ENCODE results near the gene CYP4F12.

Gene CYP4F12

GRCh38 chr19:15702534-15702930 lies 29.6 kb downstream of the CYP4F12 start:
- no peak for DNase-seq (ENCODE audit: low spot score)

GRCh38 chr19:15714638-15715037 lies 41.8 kb downstream of the CYP4F12 start:
- DNase-seq (ENCODE audit: low spot score) = no peak

GRCh38 chr19:15715642-15716041 lies 42.8 kb downstream of the CYP4F12 start:
- DNase-seq (ENCODE audit: low spot score) = no peak

GRCh38 chr19:15717809-15718208 lies 44.9 kb downstream of the CYP4F12 start:
- DNase-seq (ENCODE audit: low spot score) = no peak

GRCh38 chr19:15721268-15721667 lies 48.4 kb downstream of the CYP4F12 start:
- DNase-seq (ENCODE audit: low spot score) = no peak

- no peak for DNase-seq (ENCODE audit: low spot score)
Observed at GRCh38 chr19:15722956-15723355, 50.1 kb downstream of the CYP4F12 start.

- no peak for DNase-seq (ENCODE audit: low spot score)
Observed at GRCh38 chr19:15727724-15728123, 54.8 kb downstream of the CYP4F12 start, which contains the start of gene OR10H2. TSS of gene OR10H2 (plus strand) at chr19:15728024. CDS start at chr19:15728044, 20 bp downstream.

GRCh38 chr19:15730538-15730937 lies 57.7 kb downstream of the CYP4F12 start:
- DNase-seq (ENCODE audit: low spot score) = no peak

GRCh38 chr19:15732388-15732787 lies 59.5 kb downstream of the CYP4F12 start:
- no peak for DNase-seq (ENCODE audit: low spot score)

GRCh38 chr19:15733895-15734294 lies 61.0 kb downstream of the CYP4F12 start:
- DNase-seq (ENCODE audit: low spot score) = no peak

GRCh38 chr19:15737722-15738121 lies 64.8 kb downstream of the CYP4F12 start, which contains the start of gene OR10H3:
TSS of gene OR10H3 (plus strand) at chr19:15737985. CDS start at chr19:15741393, 3,408 bp downstream.
- DNase-seq (ENCODE audit: low spot score) = no peak

GRCh38 chr19:15740785-15741184 lies 67.9 kb downstream of the CYP4F12 start:
- DNase-seq (ENCODE audit: low spot score) = no peak

Data from SK-N-DZ (cell line).